Erythroblast (primary cell): ENCODE results near the gene PCDH8.

ENCODE experiments used
- GATA1 ChIP-seq: IDR thresholded peaks from 2 replicates; pipeline ENCODE4 v1.6.1; 2011; ENCODE audit warnings: low read depth, mild to moderate bottlenecking, control low read depth, low read length, moderate library complexity
- POLR2A ChIP-seq: IDR thresholded peaks from 2 replicates; pipeline ENCODE4 v1.6.1; 2011; ENCODE audit warnings: mild to moderate bottlenecking, low read length

- no peak for TF ChIP-seq POLR2A
- no peak for TF ChIP-seq GATA1
Observed at GRCh38 chr13:52850396-52851136, 2.1 kb upstream of the PCDH8 start.
